ENCODE results near the gene ACBD6.
"Not testable (repeated sequence)": the region's sequence is repeated elsewhere in the genome, so short reads cannot be mapped to it uniquely, and the experiment has no call there.

The ACBD6 gene

GRCh38 chr1:180415236-180415848, 87.0 kb downstream of the ACBD6 start:
- DNase-seq: no peak

GRCh38 chr1:180412583-180412982, 89.8 kb downstream of the ACBD6 start:
- DNase-seq: no peak

- DNase-seq: not testable (repeated sequence)
Measured at GRCh38 chr1:180408128-180408527, 94.2 kb downstream of the ACBD6 start.

GRCh38 chr1:180407051-180407450, 95.3 kb downstream of the ACBD6 start:
- DNase-seq: no peak

- DNase-seq: no peak
Measured at GRCh38 chr1:180402551-180402950, 99.8 kb downstream of the ACBD6 start.

GRCh38 chr1:180402001-180402400, 100.4 kb downstream of the ACBD6 start:
- DNase-seq: no peak

- DNase-seq: no peak
Measured at GRCh38 chr1:180397175-180397574, 105.2 kb downstream of the ACBD6 start.

GRCh38 chr1:180392427-180393145, 109.8 kb downstream of the ACBD6 start:
- DNase-seq: no peak

GRCh38 chr1:180392020-180392419, 110.4 kb downstream of the ACBD6 start:
- DNase-seq: no peak

- DNase-seq: no peak
Measured at GRCh38 chr1:180387413-180387812, 115.0 kb downstream of the ACBD6 start.

GRCh38 chr1:180386745-180387367, 115.5 kb downstream of the ACBD6 start:
- no peak for DNase-seq

- no peak for DNase-seq
Measured at GRCh38 chr1:180385144-180385543, 117.2 kb downstream of the ACBD6 start.

GRCh38 chr1:180384286-180385005, 117.9 kb downstream of the ACBD6 start:
- DNase-seq: no peak

- no peak for DNase-seq
Measured at GRCh38 chr1:180382326-180383115, 119.9 kb downstream of the ACBD6 start.

- DNase-seq: no peak
Measured at GRCh38 chr1:180381184-180381580, 121.2 kb downstream of the ACBD6 start.

- no peak for DNase-seq
Measured at GRCh38 chr1:180380259-180381183, 121.9 kb downstream of the ACBD6 start.

GRCh38 chr1:180376800-180377199, 125.6 kb downstream of the ACBD6 start:
- DNase-seq: no peak

- no peak for DNase-seq
Measured at GRCh38 chr1:180376253-180376652, 126.1 kb downstream of the ACBD6 start.

- DNase-seq: no peak
Measured at GRCh38 chr1:180372728-180373127, 129.6 kb downstream of the ACBD6 start.

GRCh38 chr1:180370597-180370996, 131.8 kb downstream of the ACBD6 start:
- no peak for DNase-seq

- DNase-seq: no peak
Measured at GRCh38 chr1:180370188-180370587, 132.2 kb downstream of the ACBD6 start.
